Activated naive CD4-positive, alpha-beta T cell treated with anti-CD3 and anti-CD28 coated beads, Interleukin-2, amount 50 U/mL, for 72 hours (primary cell): ENCODE measurements around the gene FAM234B. TPM values are rescaled to one million over a fixed set of nuclear protein-coding genes. Genes with fewer than 3 reads are reported as not detected.
"Not testable (repeated sequence)": the region's sequence is repeated elsewhere in the genome, so short reads cannot be mapped to it uniquely, and the experiment has no call there.

Source experiments
- ATAC-seq, 2 donors: fragments of 150-1000 bp; cut with Tn5 transposase; 2 replicates each; pipeline ENCODE4 v1.10.0; 2021; ENCODE audit warnings: mild to moderate bottlenecking in 2 of 2, moderate library complexity in 2 of 2
- DNase-seq, 2 donors: peaks; one replicate each; pipeline ENCODE4 v3.0.0; 2021 to 2022; ENCODE audit warnings: low spot score in 2 of 2
- H3K27ac Mint-ChIP-seq, 2 donors: one replicate each; pipeline ENCODE4 v1.8.0; 2022; ENCODE audit warnings: mild to moderate bottlenecking in 2 of 2, mixed read lengths in 2 of 2
- H3K36me3 Mint-ChIP-seq, 2 donors: one replicate each; pipeline ENCODE4 v1.8.0; 2022; ENCODE audit warnings: mixed read lengths in 2 of 2
- H3K9me3 Mint-ChIP-seq, 2 donors: one replicate each; pipeline ENCODE4 v1.8.0; 2022; ENCODE audit warnings: mixed read lengths in 2 of 2
- total RNA-seq, 2 donors: library from RNA; stranded (reverse); gene quantifications; one replicate each; pipeline ENCODE4 v1.2.3, GENCODE V29; 2022

Gene FAM234B
- total RNA-seq, 2 donors from 2014 or later: 6.2 to 17.2 TPM

DNA sequence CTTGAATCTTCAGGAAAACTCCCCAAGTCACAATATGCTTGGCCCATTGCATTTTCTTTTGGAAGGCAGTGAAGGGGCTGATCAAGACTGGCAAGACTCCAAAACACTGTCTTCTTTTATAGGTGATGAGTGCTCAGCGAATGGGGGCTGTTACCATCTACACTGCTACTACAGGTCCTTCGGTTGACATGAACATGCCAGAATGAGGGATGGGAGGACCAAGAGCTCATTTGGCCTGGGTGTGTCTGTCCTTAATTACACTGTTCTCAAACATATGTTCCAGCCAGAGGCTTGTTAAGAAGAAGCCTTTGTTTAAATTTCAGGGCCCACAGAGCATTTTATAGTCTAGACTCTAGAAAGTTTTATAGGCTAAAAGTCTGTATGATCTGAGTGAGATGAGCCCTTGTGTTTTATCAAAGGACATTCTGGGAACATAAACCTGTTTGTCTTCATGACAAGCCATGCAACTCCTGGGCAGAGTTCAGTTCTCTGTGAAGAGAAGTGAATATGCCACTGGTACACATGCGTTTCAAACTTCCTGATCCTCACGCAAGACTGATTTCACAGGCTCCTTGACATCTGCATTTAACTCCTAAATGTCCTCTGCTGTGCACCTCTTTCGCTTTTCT, 4.7 kb upstream of the FAM234B start:
- ATAC-seq: no peak
- H3K9me3 Mint-ChIP-seq: no peaks in the 10 kb centered on the region
- no peak overlapping the region for H3K27ac Mint-ChIP-seq
- H3K36me3 Mint-ChIP-seq: no peaks in the 10 kb centered on the region
- DNase-seq: no peak

DNA sequence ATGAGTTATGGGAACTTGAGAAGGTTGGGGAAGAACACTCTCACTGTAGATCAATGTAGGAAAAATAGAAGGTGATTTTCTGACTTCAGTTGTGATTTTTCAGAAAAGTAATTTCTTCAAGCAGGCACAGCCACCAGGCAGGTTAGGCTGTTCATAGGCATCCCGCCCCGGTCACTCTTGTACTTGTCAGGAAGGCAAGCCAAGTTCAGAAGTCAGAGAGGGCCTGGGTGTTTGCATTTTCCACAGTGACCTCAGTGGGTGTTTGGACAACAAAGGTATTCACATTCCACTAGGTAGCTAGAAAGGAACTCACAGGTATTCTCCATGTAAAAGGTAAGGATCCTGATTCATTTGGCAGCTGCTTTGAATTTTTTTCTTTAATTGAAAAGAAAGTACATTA, 3.0 kb upstream of the FAM234B start:
- no peaks in the 10 kb centered on the region for H3K9me3 Mint-ChIP-seq
- ATAC-seq (no peak), DNase-seq (no peak)
- no peaks in the 10 kb centered on the region for H3K36me3 Mint-ChIP-seq
- no peak overlapping the region for H3K27ac Mint-ChIP-seq

DNA sequence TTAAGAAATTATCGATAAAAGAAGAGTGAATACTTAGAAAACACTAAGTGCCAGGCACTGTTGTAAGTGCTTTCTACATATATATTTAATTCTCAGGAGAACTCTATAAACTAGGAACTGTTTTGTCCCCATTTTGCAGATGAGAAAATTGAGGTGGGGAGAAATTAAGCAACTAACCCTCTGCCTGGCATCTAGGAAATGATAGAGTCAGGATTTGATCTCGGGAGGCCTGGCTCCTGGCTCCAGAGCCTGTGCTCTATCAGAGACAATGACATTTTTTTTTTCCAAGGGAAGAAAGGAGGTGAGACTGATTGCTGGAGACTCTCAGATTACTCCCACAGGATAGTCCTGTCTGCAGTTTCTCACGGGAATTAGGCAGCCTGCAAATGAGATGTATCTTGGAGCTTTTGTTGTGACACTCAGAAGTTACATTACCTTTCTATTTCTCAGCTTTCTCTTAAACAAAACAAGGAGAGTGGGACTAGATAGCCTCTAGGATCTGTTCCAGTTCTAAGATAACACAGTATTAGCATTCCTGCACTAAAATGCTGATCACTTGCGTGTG, 1.4 kb upstream of the FAM234B start:
- no peaks in the 10 kb centered on the region for H3K36me3 Mint-ChIP-seq
- DNase-seq (no peak), ATAC-seq (no peak)
- H3K27ac Mint-ChIP-seq: no peak overlapping the region
- no peaks in the 10 kb centered on the region for H3K9me3 Mint-ChIP-seq

DNA sequence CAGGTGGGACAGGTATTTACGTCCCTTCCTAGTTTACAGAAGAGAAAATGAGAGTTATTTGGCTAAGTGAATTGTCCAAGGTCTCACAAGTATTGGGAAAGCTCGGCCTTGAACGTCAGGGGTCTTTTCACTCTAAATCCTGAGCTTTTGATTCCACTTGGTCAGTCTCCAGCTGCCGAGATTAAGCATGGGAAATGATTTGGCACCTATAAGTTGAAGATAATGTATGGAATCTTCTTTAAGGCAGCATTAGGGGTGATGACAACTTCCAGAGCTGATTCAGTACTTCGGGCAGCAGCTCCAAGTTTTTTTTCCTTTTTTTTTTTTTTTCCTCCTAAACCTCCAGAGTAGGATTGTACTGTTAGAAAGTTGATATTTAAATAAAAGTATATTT, 722 bp downstream of the FAM234B start:
- H3K9me3 Mint-ChIP-seq: no peaks in the 10 kb centered on the region
- H3K36me3 Mint-ChIP-seq: peaks cover 0 to 8% of the 10 kb centered on the region in 2 donors
- no peak for DNase-seq
- ATAC-seq: no peak
- H3K27ac Mint-ChIP-seq: peak overlapping the region in 1 of 2 donors; percentile 81

DNA sequence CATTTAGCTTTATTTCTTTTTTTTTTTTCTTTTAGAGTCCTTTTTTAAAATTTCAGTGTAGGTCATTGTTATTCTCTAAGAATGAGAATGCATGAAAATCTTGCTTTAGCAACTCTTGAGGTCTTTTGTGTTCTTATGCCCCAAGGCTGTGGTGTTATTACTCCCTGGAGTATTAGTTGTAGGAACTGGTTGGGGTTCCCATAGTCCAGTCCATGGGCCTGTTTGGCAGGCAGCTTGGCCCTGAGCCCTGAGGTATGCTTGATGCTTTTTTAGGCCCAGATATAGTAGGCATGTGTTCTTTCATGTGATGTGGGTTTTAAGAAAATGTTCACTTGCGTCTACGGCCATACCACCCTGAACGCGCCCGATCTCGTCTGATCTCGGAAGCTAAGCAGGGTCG, 1.6 kb downstream of the FAM234B start:
- Mint-ChIP-seq H3K36me3 (peaks cover 0 to 8% of the 10 kb centered on the region in 2 donors), H3K27ac (peak overlapping the region in 1 of 2 donors; percentile 53), H3K9me3 (no peaks in the 10 kb centered on the region)
- no peak for ATAC-seq
- DNase-seq: no peak

DNA sequence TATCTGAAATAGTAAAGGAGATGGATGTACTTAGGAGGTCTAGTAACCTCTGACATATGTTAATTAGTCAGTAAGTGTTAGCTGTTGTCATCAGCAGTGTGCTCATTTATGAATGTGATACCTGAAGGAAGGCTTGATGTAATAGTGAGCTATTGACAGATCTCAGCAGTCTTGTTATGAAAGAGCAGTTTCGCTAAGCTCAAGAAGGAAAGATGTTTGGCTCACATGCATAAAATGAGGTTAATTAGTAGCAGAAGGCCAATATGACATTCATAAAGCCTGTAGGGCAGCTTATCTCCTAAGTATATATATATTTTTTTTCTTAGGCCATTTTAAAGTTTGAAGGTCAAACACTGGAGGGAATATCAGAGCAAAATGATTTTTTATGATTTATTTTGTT, 2.8 kb downstream of the FAM234B start:
- DNase-seq (no peak), ATAC-seq (peak; percentile 33 to 90)
- Mint-ChIP-seq H3K9me3 (no peaks in the 10 kb centered on the region), H3K27ac (peak overlapping the region in 1 of 2 donors; percentile 79), H3K36me3 (peaks cover 0 to 8% of the 10 kb centered on the region in 2 donors)

DNA sequence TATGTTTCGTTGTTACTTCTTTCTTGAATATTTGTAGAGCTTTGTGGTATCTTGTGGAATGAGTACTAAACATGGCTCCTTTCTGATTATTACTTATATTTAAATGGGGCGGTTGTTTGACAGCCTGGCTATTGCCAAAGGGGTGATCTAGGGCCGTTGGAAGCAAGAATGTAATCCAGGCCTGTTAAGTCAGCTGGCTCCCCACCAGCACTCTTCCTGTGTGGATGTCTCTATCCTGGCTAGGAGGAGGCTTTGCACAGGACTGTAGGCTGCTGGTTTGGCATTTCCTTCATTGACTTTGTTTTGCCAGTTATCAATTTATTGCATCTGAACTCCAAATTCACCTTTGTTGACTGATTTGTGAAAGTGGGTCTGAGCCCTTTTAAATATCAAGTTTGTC, 5.6 kb downstream of the FAM234B start:
- no peak overlapping the region for H3K27ac Mint-ChIP-seq
- ATAC-seq (no peak), DNase-seq (no peak)
- no peaks in the 10 kb centered on the region for H3K9me3 Mint-ChIP-seq
- H3K36me3 Mint-ChIP-seq: peaks cover 0 to 16% of the 10 kb centered on the region in 2 donors

DNA sequence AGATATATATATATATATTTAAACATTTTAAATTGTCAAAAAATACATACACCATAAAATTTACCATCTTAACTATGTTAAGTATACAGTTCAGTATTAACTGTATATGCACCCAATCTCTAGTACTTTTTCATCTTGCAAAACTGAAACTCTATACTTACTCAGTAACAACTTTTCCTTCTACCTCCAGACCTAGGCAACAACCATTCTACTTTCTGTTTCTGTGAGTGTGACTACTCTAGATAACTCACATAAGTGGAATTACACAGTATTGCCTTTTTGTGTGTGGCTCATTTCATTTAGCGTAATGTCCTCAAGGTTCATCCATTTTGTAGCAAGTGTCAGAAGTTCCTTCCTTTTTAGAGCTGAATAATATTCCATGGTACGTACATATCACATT, 8.2 kb downstream of the FAM234B start:
- no peaks in the 10 kb centered on the region for H3K9me3 Mint-ChIP-seq
- peaks cover 7 to 24% of the 10 kb centered on the region in 2 donors for H3K36me3 Mint-ChIP-seq
- ATAC-seq (peak; percentile 81 to 99), DNase-seq (no peak)
- no peak overlapping the region for H3K27ac Mint-ChIP-seq

DNA sequence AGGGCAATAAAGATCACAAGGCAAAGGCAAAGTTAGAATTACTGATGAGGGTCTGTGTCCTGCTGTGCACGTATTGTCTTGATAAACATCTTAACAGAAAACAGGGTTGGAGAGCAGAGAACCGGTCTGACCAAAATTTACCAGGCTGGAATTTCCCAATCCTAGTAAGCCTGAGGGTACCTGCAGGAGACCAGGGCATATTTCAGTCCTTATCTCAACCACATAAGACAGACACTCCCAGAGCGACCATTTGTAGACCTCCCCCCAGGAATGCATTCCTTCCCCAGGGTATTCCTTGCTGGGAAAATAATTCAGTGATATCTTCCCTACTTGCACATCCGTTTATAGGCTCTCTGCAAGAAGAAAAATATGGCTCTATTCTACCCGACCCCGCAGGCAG, 9.4 kb downstream of the FAM234B start:
- H3K36me3 Mint-ChIP-seq: peaks cover 7 to 18% of the 10 kb centered on the region in 2 donors
- DNase-seq, H3K9me3 Mint-ChIP-seq, ATAC-seq, H3K27ac Mint-ChIP-seq: not testable (repeated sequence)

DNA sequence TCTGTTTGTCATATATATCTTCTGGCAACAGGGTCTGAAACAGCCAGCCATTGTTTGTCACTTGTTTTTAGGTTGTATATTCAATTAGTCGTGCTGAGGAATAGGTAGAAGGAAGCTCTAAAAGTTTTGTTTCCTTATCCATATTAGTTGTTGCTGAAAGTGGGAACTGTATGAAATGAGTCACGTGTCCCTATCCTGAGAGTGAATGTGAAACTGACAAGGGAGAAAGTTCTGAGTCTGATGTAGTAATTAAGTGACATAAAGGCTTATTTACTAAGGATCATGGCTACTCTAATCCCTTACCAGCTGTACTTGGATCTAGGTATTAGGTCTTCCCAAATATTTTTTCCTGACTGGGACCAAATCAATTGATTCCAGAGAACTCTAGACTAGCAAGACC, 16.4 kb downstream of the FAM234B start:
- Mint-ChIP-seq H3K27ac (no peak overlapping the region), H3K9me3 (no peaks in the 10 kb centered on the region), H3K36me3 (peaks cover 3 to 10% of the 10 kb centered on the region in 2 donors)
- DNase-seq (no peak), ATAC-seq (peak in 1 of 2 donors; percentile 24)

DNA sequence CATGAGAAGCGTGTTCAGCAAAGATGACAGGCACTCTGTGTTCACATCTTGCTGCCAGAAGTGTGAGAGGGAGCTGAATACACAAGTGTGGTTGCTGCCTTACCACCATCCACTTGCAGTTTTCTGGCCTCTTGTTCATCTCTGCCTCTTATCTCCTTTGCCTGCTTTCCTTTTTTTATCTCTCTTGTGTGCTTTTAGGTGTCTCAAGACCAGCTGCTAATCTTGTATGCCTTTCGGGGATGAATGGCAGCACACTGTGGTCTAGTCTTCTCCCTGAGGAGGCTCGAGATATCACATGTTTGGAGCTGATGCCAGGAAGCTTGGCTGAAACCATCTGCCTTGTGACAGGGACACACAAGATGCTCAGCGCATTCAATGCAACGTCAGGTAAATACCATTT, 17.2 kb downstream of the FAM234B start:
- Mint-ChIP-seq H3K27ac (no peak overlapping the region), H3K36me3 (peaks cover 0 to 8% of the 10 kb centered on the region in 2 donors), H3K9me3 (no peaks in the 10 kb centered on the region)
- ATAC-seq (no peak), DNase-seq (no peak)

DNA sequence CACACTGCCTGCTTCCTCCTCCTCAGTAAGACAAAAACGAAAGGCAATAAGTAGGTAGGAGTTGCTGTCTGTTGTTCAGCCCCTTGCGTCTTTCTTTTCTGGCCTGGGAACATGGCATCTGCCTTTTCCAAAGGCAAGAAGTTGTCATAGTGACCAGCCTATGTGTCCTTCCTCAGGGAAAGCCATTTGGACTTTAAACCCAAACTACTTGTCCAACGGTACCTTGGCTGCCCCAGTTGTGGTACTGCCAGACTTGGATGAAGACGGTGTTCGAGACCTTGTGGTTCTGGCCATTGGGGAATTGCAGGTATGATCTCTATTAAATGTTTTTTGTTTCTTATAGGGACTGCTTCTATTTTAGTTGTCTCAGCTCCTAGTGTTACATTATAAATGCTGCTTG, 18.5 kb downstream of the FAM234B start:
- ATAC-seq (no peak), DNase-seq (no peak)
- Mint-ChIP-seq H3K36me3 (peaks cover 0 to 8% of the 10 kb centered on the region in 2 donors), H3K27ac (no peak overlapping the region), H3K9me3 (no peaks in the 10 kb centered on the region)

DNA sequence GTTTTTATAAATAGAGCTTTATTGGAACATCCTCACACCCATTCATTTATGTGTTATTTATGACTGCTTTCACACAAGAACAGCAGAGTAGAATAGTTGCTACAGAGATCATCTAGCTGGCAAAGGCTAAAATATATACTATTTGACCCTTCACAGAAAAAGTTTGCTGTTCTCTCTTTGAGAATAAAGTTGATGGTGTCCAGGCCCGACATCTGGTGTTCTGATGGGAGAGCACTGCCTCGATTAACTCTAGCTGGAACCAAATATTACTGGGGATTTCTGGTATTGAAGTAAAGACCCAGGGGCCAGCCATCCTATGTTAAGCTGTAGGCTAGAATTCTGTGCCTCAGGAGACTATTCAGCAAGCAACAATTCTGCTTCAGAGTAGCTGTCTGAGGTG, 21.8 kb downstream of the FAM234B start:
- no peaks in the 10 kb centered on the region for H3K9me3 Mint-ChIP-seq
- H3K36me3 Mint-ChIP-seq: peaks cover 0 to 8% of the 10 kb centered on the region in 2 donors
- no peak overlapping the region for H3K27ac Mint-ChIP-seq
- ATAC-seq (no peak), DNase-seq (no peak)

DNA sequence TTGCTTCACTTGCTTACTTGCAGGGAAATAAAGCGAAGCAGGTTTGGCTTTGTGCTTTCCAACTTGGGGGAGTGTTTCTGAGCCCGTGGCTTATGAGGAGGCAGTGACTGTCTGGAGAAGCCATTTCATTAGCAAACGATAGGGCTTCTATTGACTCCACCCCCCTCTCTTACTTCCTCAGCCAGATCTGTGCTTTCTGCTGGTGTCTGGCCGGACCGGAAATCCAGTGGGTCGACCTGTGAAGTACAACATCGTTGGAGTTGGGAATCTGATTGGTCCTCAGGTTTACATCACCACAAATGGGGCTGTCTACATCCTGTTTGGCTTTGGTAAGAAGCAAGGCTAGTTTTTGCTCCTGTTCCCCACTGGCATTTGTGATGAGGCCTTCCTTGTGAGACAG, 22.3 kb downstream of the FAM234B start:
- Mint-ChIP-seq H3K36me3 (peaks cover 4 to 6% of the 10 kb centered on the region in 2 donors), H3K27ac (no peak overlapping the region), H3K9me3 (no peaks in the 10 kb centered on the region)
- ATAC-seq: no peak
- no peak for DNase-seq

DNA sequence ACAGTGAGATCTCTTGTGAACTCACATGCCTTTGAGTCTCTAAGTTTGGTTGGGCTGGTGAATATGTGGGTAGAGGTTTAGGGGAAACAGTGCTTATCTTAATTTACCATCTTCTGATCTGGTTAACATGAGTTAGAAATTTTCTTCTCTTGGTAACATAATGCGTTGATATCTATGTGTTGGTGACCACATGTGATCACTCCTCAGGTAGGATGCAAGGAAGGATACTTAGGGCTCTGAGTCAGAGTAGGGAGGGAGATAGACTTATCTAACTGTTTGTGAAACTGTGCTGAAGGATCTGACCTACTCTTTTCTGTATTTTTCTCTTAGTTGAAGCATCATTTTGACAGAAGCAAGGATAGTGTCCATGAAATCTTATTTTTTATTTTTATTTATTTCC, 23.1 kb downstream of the FAM234B start:
- DNase-seq (no peak), ATAC-seq (peak; percentile 20 to 37)
- peaks cover 0 to 4% of the 10 kb centered on the region in 2 donors for H3K36me3 Mint-ChIP-seq
- peak overlapping the region in 1 of 2 donors; percentile 16 for H3K27ac Mint-ChIP-seq
- H3K9me3 Mint-ChIP-seq: no peaks in the 10 kb centered on the region

DNA sequence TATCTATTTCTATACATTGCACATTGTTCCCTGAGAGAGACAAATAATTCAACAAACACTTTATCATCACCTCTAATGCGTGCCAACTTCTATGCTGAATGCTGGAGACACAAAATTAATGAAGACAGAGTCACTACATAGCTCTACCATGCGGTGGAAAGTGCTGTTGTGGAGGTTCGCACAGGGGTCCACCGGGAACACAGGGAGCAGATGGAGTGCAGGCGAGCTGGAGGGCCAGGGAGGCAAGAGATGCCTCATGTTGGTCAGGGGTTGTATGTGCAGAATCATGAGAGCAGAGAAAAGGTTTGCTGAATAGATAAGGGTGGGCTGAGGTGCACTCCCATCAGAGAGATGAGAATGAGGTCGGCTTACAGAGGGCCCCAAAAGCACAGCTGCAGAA, 25.2 kb downstream of the FAM234B start:
- H3K9me3 Mint-ChIP-seq: no peaks in the 10 kb centered on the region
- peaks cover 0 to 4% of the 10 kb centered on the region in 2 donors for H3K36me3 Mint-ChIP-seq
- H3K27ac Mint-ChIP-seq: no peak overlapping the region
- DNase-seq (no peak), ATAC-seq (no peak)

DNA sequence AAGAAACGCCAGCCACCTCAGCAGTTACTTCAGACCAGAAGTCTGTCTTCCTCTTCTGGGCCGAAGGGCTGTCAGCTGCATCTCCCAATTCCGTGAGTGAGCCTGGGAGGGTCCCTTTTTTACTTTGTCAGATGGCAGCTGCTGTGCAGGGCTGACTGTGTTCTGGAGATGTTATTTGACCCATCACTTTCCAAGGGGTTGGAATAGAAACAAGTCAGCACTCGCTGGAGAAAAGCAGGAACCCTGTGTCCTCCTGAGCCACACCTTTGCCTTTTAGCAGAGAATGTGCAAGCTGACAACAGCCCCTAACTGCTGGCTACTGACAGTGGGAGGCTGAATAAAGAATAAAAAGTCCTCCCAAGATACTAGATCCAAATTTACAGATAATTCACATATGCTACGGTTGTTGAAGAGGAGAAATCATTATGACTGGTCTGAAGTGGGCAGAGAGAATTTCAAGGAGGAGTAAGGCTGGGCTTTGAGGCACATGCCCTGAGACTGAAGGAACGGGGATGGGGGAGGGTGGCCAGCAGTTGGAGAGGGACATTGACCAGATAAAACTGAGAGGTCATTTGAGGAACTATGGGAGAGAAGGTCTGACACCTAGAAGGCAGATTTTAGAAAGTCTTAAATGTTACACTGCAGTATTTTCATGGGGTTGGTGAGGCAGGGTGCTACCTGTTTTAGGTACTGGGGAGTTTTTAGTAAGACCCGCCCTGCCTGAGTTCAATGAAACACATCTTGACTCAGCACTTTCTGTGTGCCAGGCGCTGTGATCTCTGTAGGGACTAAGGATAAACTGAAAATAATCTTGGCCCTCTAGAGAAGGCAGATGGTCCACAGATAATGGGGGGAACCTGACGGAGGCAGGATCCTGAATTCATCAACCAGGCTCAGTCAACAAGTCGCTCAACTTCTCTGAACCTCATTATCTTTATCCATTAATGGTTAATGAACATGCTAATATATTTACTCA, 27.4 kb downstream of the FAM234B start:
- DNase-seq: no peak
- ATAC-seq: no peak
- no peaks in the 10 kb centered on the region for H3K9me3 Mint-ChIP-seq
- peaks cover 0 to 11% of the 10 kb centered on the region in 2 donors for H3K36me3 Mint-ChIP-seq
- H3K27ac Mint-ChIP-seq: peak overlapping the region in 1 of 2 donors; percentile 36
